Ishikawa (cell line): ENCODE results near the gene LRRC59.

Source experiments
- TEAD4 ChIP-seq: IDR thresholded peaks from 2 replicates; pipeline ENCODE4 v1.6.1; 2012
- YY1 ChIP-seq: IDR thresholded peaks from 2 replicates; pipeline ENCODE4 v1.6.1; 2012; ENCODE audit warnings: low read depth

GRCh38 chr17:50386510-50386909, 10.8 kb downstream of the LRRC59 start:
- TF ChIP-seq TEAD4: no peak
- no peak for TF ChIP-seq YY1
